Panc1 (cell line): ENCODE results near the gene ZNF558.

ENCODE experiments used
- POLR2AphosphoS5 ChIP-seq: IDR thresholded peaks from 2 replicates; pipeline ENCODE4 v1.6.1; 2012; ENCODE audit warnings: mild to moderate bottlenecking, low read depth, low read length, moderate library complexity
- REST ChIP-seq, 2 experiments: IDR thresholded peaks; 2 replicates each; pipeline ENCODE4 v1.6.1; 2011 to 2012; ENCODE audit warnings: low read depth in 2 of 2, control low read depth in 1 of 2, low read length in 1 of 2, mild to moderate bottlenecking in 1 of 2, moderate library complexity in 1 of 2; ENCODE audit not compliant: insufficient read depth in 1 of 2
- TCF7L2 ChIP-seq: IDR thresholded peaks from 2 replicates; pipeline ENCODE4 v1.6.1; 2011; ENCODE audit warnings: mild to moderate bottlenecking, low read depth, low read length, inconsistent platforms
- TF ChIP-seq, protein P1 (sequence below): fragments of 450-650 bp; IDR thresholded peaks from 2 replicates; pipeline ENCODE4 v1.5.1; 2017; ENCODE audit warnings: mild to moderate bottlenecking

DNA sequence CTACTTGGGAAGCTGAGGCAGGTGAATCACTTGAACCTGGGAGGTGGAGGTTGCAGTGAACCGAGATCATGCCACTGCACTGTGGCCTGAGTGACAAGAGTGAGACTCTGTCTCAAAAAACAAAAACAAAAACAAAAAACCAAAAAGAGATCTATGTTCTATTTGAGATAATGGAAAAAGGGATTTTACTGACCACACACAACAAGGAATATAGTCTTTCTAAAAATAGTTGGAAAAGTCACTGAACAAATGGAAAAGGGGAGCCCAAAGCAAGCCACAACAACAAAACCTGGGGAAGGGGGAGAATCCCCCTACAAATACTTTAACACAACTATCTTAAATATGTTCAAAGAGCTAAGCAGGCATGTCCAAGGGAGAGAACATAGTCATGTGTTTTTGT is 37.3 kb downstream of the ZNF558 start:
- TF ChIP-seq REST (IDR thresholded peaks at IDR 0.05; ENCODE audit: insufficient read depth in 1 of 2, low read depth in 2 of 2, low read length in 1 of 2): no peak
- TF ChIP-seq, protein P1, sequence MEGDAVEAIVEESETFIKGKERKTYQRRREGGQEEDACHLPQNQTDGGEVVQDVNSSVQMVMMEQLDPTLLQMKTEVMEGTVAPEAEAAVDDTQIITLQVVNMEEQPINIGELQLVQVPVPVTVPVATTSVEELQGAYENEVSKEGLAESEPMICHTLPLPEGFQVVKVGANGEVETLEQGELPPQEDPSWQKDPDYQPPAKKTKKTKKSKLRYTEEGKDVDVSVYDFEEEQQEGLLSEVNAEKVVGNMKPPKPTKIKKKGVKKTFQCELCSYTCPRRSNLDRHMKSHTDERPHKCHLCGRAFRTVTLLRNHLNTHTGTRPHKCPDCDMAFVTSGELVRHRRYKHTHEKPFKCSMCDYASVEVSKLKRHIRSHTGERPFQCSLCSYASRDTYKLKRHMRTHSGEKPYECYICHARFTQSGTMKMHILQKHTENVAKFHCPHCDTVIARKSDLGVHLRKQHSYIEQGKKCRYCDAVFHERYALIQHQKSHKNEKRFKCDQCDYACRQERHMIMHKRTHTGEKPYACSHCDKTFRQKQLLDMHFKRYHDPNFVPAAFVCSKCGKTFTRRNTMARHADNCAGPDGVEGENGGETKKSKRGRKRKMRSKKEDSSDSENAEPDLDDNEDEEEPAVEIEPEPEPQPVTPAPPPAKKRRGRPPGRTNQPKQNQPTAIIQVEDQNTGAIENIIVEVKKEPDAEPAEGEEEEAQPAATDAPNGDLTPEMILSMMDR: no peak
- TF ChIP-seq TCF7L2: no peak
- TF ChIP-seq POLR2AphosphoS5: no peak
